Measurements from ENCODE around the gene C6orf120. TPM values are rescaled to one million over a fixed set of nuclear protein-coding genes. Genes with fewer than 3 reads are reported as not detected.

The C6orf120 gene
- 35.2 and 35.6 TPM in 2 replicates for total RNA-seq

GRCh38 chr6:169701954-169702839 is at the start of gene C6orf120, which contains the start of gene WDR27:
Gene C6orf120 (plus strand): TSS chr6:169702126. CDS start chr6:169702460, 334 bp downstream.
Gene WDR27 (minus strand): TSS chr6:169702029. CDS start chr6:169689005, 13,024 bp downstream.

GRCh38 chr6:169724494-169725124 is 22.7 kb downstream of the C6orf120 start, which contains the start of gene PHF10:
Gene PHF10 (minus strand): TSS chr6:169724500. CDS start chr6:169723931, 569 bp downstream.

GRCh38 chr6:169751242-169752073 is 49.5 kb downstream of the C6orf120 start, which contains the start of the genes DYNLT2 and ERMARD:
Gene DYNLT2 (minus strand): TSS chr6:169751572. CDS start chr6:169751458, 114 bp downstream.
Gene ERMARD (plus strand): TSS chr6:169751622. CDS start chr6:169751658, 36 bp downstream.

Other genes with a start within 250 kb of the C6orf120 start
- 33.6 and 37.8 TPM in 2 replicates for gene WDR27, start 97 bp upstream of the C6orf120 start, total RNA-seq
- gene PHF10, start 22.4 kb downstream of the C6orf120 start, total RNA-seq = 28.4 and 38.1 TPM in 2 replicates
- 0.98 and 1.1 TPM in 2 replicates for gene DYNLT2, start 49.4 kb downstream of the C6orf120 start, total RNA-seq
- gene ERMARD, start 49.5 kb downstream of the C6orf120 start, total RNA-seq = 10.8 and 12.9 TPM in 2 replicates